KG1 (cell line): ENCODE results near the gene ST3GAL3.

Source experiments
- DNase-seq: peaks from one replicate; lab custom pipeline; 2025; lab: John Stamatoyannopoulos, UW

Gene ST3GAL3

GRCh38 chr1:43879414-43879813, 172.1 kb downstream of the ST3GAL3 start:
- no peak for DNase-seq

- no peak for DNase-seq
Measured at GRCh38 chr1:43879996-43880395, 172.7 kb downstream of the ST3GAL3 start.

- no peak for DNase-seq
Measured at GRCh38 chr1:43880604-43881003, 173.3 kb downstream of the ST3GAL3 start.

GRCh38 chr1:43881415-43881814, 174.1 kb downstream of the ST3GAL3 start:
- DNase-seq: no peak

GRCh38 chr1:43882763-43883162, 175.4 kb downstream of the ST3GAL3 start:
- no peak for DNase-seq

GRCh38 chr1:43883321-43883720, 176.0 kb downstream of the ST3GAL3 start:
- no peak for DNase-seq

- DNase-seq: no peak
Measured at GRCh38 chr1:43885279-43885801, 178.0 kb downstream of the ST3GAL3 start.

GRCh38 chr1:43887748-43888147, 180.4 kb downstream of the ST3GAL3 start:
- no peak for DNase-seq

- DNase-seq: no peak
Measured at GRCh38 chr1:43890815-43891214, 183.5 kb downstream of the ST3GAL3 start.

GRCh38 chr1:43893006-43893405, 185.7 kb downstream of the ST3GAL3 start:
- DNase-seq: no peak

- no peak for DNase-seq
Measured at GRCh38 chr1:43898981-43899380, 191.6 kb downstream of the ST3GAL3 start.

- DNase-seq: no peak
Measured at GRCh38 chr1:43900386-43900785, 193.1 kb downstream of the ST3GAL3 start.

- DNase-seq: no peak
Measured at GRCh38 chr1:43901196-43901961, 194.0 kb downstream of the ST3GAL3 start.

- DNase-seq: no peak
Measured at GRCh38 chr1:43902058-43902831, 194.9 kb downstream of the ST3GAL3 start.

- DNase-seq: no peak
Measured at GRCh38 chr1:43904660-43905551, 197.6 kb downstream of the ST3GAL3 start.

- DNase-seq: no peak
Measured at GRCh38 chr1:43908226-43908625, 200.9 kb downstream of the ST3GAL3 start.

- DNase-seq: no peak
Measured at GRCh38 chr1:43908858-43909257, 201.5 kb downstream of the ST3GAL3 start.

GRCh38 chr1:43910343-43910742, 203.0 kb downstream of the ST3GAL3 start:
- no peak for DNase-seq

- DNase-seq: no peak
Measured at GRCh38 chr1:43912607-43913006, 205.3 kb downstream of the ST3GAL3 start.

GRCh38 chr1:43913051-43913501, 205.7 kb downstream of the ST3GAL3 start:
- DNase-seq: no peak

- no peak for DNase-seq
Measured at GRCh38 chr1:43913666-43914360, 206.5 kb downstream of the ST3GAL3 start.
